GM19468 (cell line): ENCODE results near the gene SLC34A1.
"Not testable (repeated sequence)": the region's sequence is repeated elsewhere in the genome, so short reads cannot be mapped to it uniquely, and the experiment has no call there.

Source experiments
- ATAC-seq: cut with Tn5 transposase; IDR thresholded peaks from one replicate; pipeline ENCODE4 v1.9.1; 2021; ENCODE audit warnings: mild to moderate bottlenecking, moderate library complexity, moderate number of reproducible peaks; ENCODE audit not compliant: unreplicated experiment; ENCODE audit errors: extremely low read depth

SLC34A1 gene

GRCh38 chr5:177354711-177355110 lies 29.5 kb upstream of the SLC34A1 start:
- no peak for ATAC-seq

- no peak for ATAC-seq
Measured at GRCh38 chr5:177355162-177355867, 28.9 kb upstream of the SLC34A1 start.

GRCh38 chr5:177355868-177356168 lies 28.4 kb upstream of the SLC34A1 start:
- no peak for ATAC-seq

GRCh38 chr5:177356746-177357145 lies 27.5 kb upstream of the SLC34A1 start:
- no peak for ATAC-seq

GRCh38 chr5:177357146-177357458 lies 27.1 kb upstream of the SLC34A1 start:
- ATAC-seq, result no peak

- peak; percentile 81 for ATAC-seq
Measured at GRCh38 chr5:177357459-177358351, 26.5 kb upstream of the SLC34A1 start, which contains the start of gene RGS14. Gene RGS14 (plus strand): TSS chr5:177357924. CDS start chr5:177358025, 101 bp downstream.

GRCh38 chr5:177358370-177358819 lies 25.8 kb upstream of the SLC34A1 start:
- ATAC-seq, result no peak

GRCh38 chr5:177359451-177359851 lies 24.8 kb upstream of the SLC34A1 start:
- ATAC-seq, result no peak

- no peak for ATAC-seq
Measured at GRCh38 chr5:177359860-177360259, 24.4 kb upstream of the SLC34A1 start.

GRCh38 chr5:177360740-177361139 lies 23.5 kb upstream of the SLC34A1 start:
- not testable (repeated sequence) for ATAC-seq

GRCh38 chr5:177361418-177362291 lies 22.6 kb upstream of the SLC34A1 start:
- no peak for ATAC-seq

GRCh38 chr5:177362292-177362609 lies 22.0 kb upstream of the SLC34A1 start:
- ATAC-seq, result no peak

GRCh38 chr5:177362610-177363507 lies 21.4 kb upstream of the SLC34A1 start:
- no peak for ATAC-seq

- ATAC-seq, result no peak
Measured at GRCh38 chr5:177363565-177363964, 20.7 kb upstream of the SLC34A1 start.

GRCh38 chr5:177364159-177364962 lies 19.9 kb upstream of the SLC34A1 start:
- ATAC-seq, result no peak

- ATAC-seq, result no peak
Measured at GRCh38 chr5:177365845-177366527, 18.2 kb upstream of the SLC34A1 start.

GRCh38 chr5:177366528-177367322 lies 17.5 kb upstream of the SLC34A1 start:
- no peak for ATAC-seq
